GM23338 (cell line): Measurements from ENCODE around the gene ZNF276. TPM values are rescaled to one million over a fixed set of nuclear protein-coding genes. Genes with fewer than 3 reads are reported as not detected.

Experiments
- ATAC-seq: fragments of 200-7000 bp; cut with Tn5 transposase; 3 replicates; pipeline ENCODE4 v1.9.1; 2020
- DNase-seq: peaks from one replicate; pipeline ENCODE4 v3.0.0-alpha.2; 2015; ENCODE audit warnings: low spot score
- H2AFZ ChIP-seq: fragments of 200-600 bp; sonication (generic); 2 replicates; pipeline ENCODE4 v1.8.0; 2016; ENCODE audit warnings: antibody characterized with exemption, mild to moderate bottlenecking, moderate library complexity
- H3F3A ChIP-seq: fragments of 200-600 bp; sonication (generic); replicated peaks from 2 replicates; pipeline ENCODE4 v1.8.0; 2017; ENCODE audit warnings: antibody characterized with exemption, mixed run types, low read depth
- H3K27ac ChIP-seq: fragments of 200-600 bp; sonication (generic); 2 replicates; pipeline ENCODE4 v1.6.1; 2016; ENCODE audit warnings: low read depth
- H3K27me3 ChIP-seq: fragments of 200-600 bp; sonication (generic); 2 replicates; pipeline ENCODE4 v1.8.0; 2016; ENCODE audit warnings: mild to moderate bottlenecking, mixed run types, moderate library complexity; ENCODE audit not compliant: insufficient read depth
- H3K36me3 ChIP-seq: fragments of 200-600 bp; sonication (generic); 2 replicates; pipeline ENCODE4 v1.8.0; 2016; ENCODE audit warnings: mild to moderate bottlenecking; ENCODE audit not compliant: insufficient read depth
- H3K4me1 ChIP-seq: fragments of 200-600 bp; sonication (generic); 2 replicates; pipeline ENCODE4 v1.8.0; 2016; ENCODE audit warnings: mild to moderate bottlenecking, moderate library complexity; ENCODE audit not compliant: insufficient read depth
- H3K4me2 ChIP-seq: fragments of 200-600 bp; sonication (generic); 2 replicates; pipeline ENCODE4 v1.7.1; 2017; ENCODE audit warnings: mixed run types
- H3K4me3 ChIP-seq: fragments of 200-600 bp; sonication (generic); 2 replicates; pipeline ENCODE4 v1.6.1; 2016; ENCODE audit warnings: mixed run types
- H3K79me2 ChIP-seq: fragments of 200-600 bp; sonication (generic); replicated peaks from 2 replicates; pipeline ENCODE4 v1.8.0; 2017; ENCODE audit warnings: mild to moderate bottlenecking; ENCODE audit not compliant: insufficient read depth
- H3K9me2 ChIP-seq: fragments of 200-600 bp; sonication (generic); 2 replicates; pipeline ENCODE4 v1.8.0; 2017; ENCODE audit not compliant: insufficient read depth
- H4K20me1 ChIP-seq: fragments of 200-600 bp; sonication (generic); replicated peaks from 2 replicates; pipeline ENCODE4 v1.8.0; 2017; ENCODE audit warnings: mild to moderate bottlenecking; ENCODE audit not compliant: insufficient read depth
- H3K27ac Mint-ChIP-seq: 2 replicates; pipeline ENCODE4 v1.8.0; 2020; ENCODE audit warnings: inconsistent platforms, mild to moderate bottlenecking, moderate library complexity, mixed read lengths
- H3K27me3 Mint-ChIP-seq: 3 replicates; pipeline ENCODE4 v1.8.0; 2022; ENCODE audit warnings: low read depth, mild to moderate bottlenecking, moderate library complexity, mixed read lengths, inconsistent platforms; ENCODE audit not compliant: insufficient read depth, poor library complexity
- H3K36me3 Mint-ChIP-seq: 3 replicates; pipeline ENCODE4 v1.8.0; 2021; ENCODE audit warnings: low read depth, mild to moderate bottlenecking, inconsistent platforms, moderate library complexity, mixed read lengths
- H3K4me1 Mint-ChIP-seq: 3 replicates; pipeline ENCODE4 v1.8.0; 2020; ENCODE audit warnings: mild to moderate bottlenecking, inconsistent platforms, mixed read lengths
- H3K4me3 Mint-ChIP-seq: 3 replicates; pipeline ENCODE4 v1.8.0; 2021; ENCODE audit warnings: moderate library complexity, mild to moderate bottlenecking, inconsistent platforms, mixed read lengths
- H3K9me3 Mint-ChIP-seq: 3 replicates; pipeline ENCODE4 v1.8.0; 2020; ENCODE audit warnings: moderate library complexity, mild to moderate bottlenecking, inconsistent platforms, mixed read lengths
- CREB1 ChIP-seq: fragments of 250-450 bp; sonication (Bioruptor Pico); IDR thresholded peaks from 2 replicates; pipeline ENCODE4 v1.5.0; 2020; ENCODE audit warnings: low read depth, mild to moderate bottlenecking, moderate library complexity
- CTCF ChIP-seq, 2 experiments: fragments of 200-600 bp in 1 of 2; sonication (generic) in 1 of 2; conservative IDR thresholded peaks; 2 replicates each; pipeline versions ENCODE4 v1.5.1 to v1.6.1; 2016 to 2017; ENCODE audit warnings: antibody characterized with exemption in 2 of 2, low read depth in 2 of 2, mild to moderate bottlenecking in 2 of 2, moderate library complexity in 1 of 2
- ETS1 ChIP-seq: IDR thresholded peaks from 2 replicates; pipeline ENCODE4 v1.6.1; 2016; ENCODE audit warnings: antibody characterized with exemption
- EZH2 ChIP-seq: fragments of 200-600 bp; sonication (generic); IDR thresholded peaks from one replicate; pipeline ENCODE4 v1.8.0; 2017; ENCODE audit warnings: antibody characterized with exemption, mild to moderate bottlenecking, low read depth; ENCODE audit not compliant: unreplicated experiment
- NANOG ChIP-seq: IDR thresholded peaks from 2 replicates; pipeline ENCODE4 v1.6.1; 2016; ENCODE audit warnings: antibody characterized with exemption, borderline replicate concordance
- POLR2AphosphoS5 ChIP-seq: IDR thresholded peaks from 2 replicates; pipeline ENCODE4 v1.6.1; 2016; ENCODE audit warnings: antibody characterized with exemption, low read depth
- REST ChIP-seq: IDR thresholded peaks from one replicate; pipeline ENCODE4 v1.6.1; 2018; ENCODE audit warnings: antibody characterized with exemption; ENCODE audit not compliant: unreplicated experiment
- STAT1 ChIP-seq: IDR thresholded peaks from one replicate; pipeline ENCODE4 v1.6.1; 2016; ENCODE audit warnings: antibody characterized with exemption; ENCODE audit not compliant: unreplicated experiment
- ZNF331 ChIP-seq: fragments of 250-450 bp; sonication (Bioruptor Pico); IDR thresholded peaks from 2 replicates; pipeline ENCODE4 v1.5.0; 2020; ENCODE audit warnings: low read depth, mild to moderate bottlenecking, moderate library complexity
- polyA plus RNA-seq: library from polyadenylated mRNA; unstranded; fragments of >200 nt; fragmentation: Nextera tagmentation; extraction: Ambion mirVana; gene quantifications from 2 replicates; pipeline ENCODE4 v1.2.1, GENCODE V29; 2016
- total RNA-seq: library from RNA; depleted of rRNA; stranded (reverse); fragments of >200 nt; shearing (Covaris generic); gene quantifications from 2 replicates; pipeline ENCODE4 v1.2.3, GENCODE V29; 2014

The ZNF276 gene
- total and polyA plus RNA-seq, 2 experiments from 2014 or later, result 3.4 to 15.6 TPM

GRCh38 chr16:89784406-89784805 lies 63.1 kb downstream of the ZNF276 start:
- peaks cover 9% of the 10 kb centered on the region for H3K27me3 Mint-ChIP-seq
- H3K4me2 ChIP-seq, result no peak overlapping the region
- H3K36me3 Mint-ChIP-seq, result peaks cover 78% of the 10 kb centered on the region
- H3K9me3 Mint-ChIP-seq, result no peaks in the 10 kb centered on the region
- peaks cover 27% of the 10 kb centered on the region for H3K36me3 ChIP-seq
- DNase-seq (no peak), ATAC-seq (no peak)
- H3K4me1 ChIP-seq, result no peaks in the 10 kb centered on the region
- H3K79me2 ChIP-seq, result no peaks in the 10 kb centered on the region
- no peaks in the 10 kb centered on the region for H3K27me3 ChIP-seq
- 0 out of 2 replicates have a peak, but pooled peaks cover 4% of the 10 kb centered on the region for H3F3A ChIP-seq
- H3K9me2 ChIP-seq, result no peaks in the 10 kb centered on the region
- H3K27ac ChIP-seq, result no peak overlapping the region
- H2AFZ ChIP-seq, result no peak overlapping the region
- H3K4me3 Mint-ChIP-seq, result no peak overlapping the region
- H3K4me1 Mint-ChIP-seq, result no peaks in the 10 kb centered on the region; the same call in 2 of the 3 replicates
- no peak overlapping the region for H3K4me3 ChIP-seq
- peaks cover 3% of the 10 kb centered on the region for H4K20me1 ChIP-seq
- no peak for TF ChIP-seq REST
- TF ChIP-seq NANOG, result no peak
- no peak for TF ChIP-seq CTCF (conservative IDR thresholded peaks at IDR 0.05; ENCODE audit: low read depth in 2 of 2)
- no peak for TF ChIP-seq EZH2
- no peak overlapping the region; the same call in 1 of the 2 replicates for H3K27ac Mint-ChIP-seq

GRCh38 chr16:89785523-89786155 lies 64.3 kb downstream of the ZNF276 start:
- Histone ChIP-seq H3K4me3 (no peak overlapping the region), H3K9me2 (no peaks in the 10 kb centered on the region), H3K4me1 (no peaks in the 10 kb centered on the region), H3K4me2 (no peak overlapping the region), H3K36me3 (peaks cover 29% of the 10 kb centered on the region), H3K27ac (no peak overlapping the region), H2AFZ (no peak overlapping the region), H4K20me1 (peaks cover 7% of the 10 kb centered on the region), H3K27me3 (no peaks in the 10 kb centered on the region), H3K79me2 (no peaks in the 10 kb centered on the region), H3F3A (0 out of 2 replicates have a peak, but pooled peaks cover 5% of the 10 kb centered on the region)
- no peak overlapping the region for H3K4me3 Mint-ChIP-seq
- no peak overlapping the region; the same call in 1 of the 2 replicates for H3K27ac Mint-ChIP-seq
- H3K36me3 Mint-ChIP-seq, result peaks cover 76% of the 10 kb centered on the region
- DNase-seq, result no peak
- no peaks in the 10 kb centered on the region for H3K4me1 Mint-ChIP-seq
- H3K27me3 Mint-ChIP-seq, result peaks cover 5% of the 10 kb centered on the region
- H3K9me3 Mint-ChIP-seq, result no peaks in the 10 kb centered on the region
- no peak for ATAC-seq
- no peak for TF ChIP-seq CTCF (conservative IDR thresholded peaks at IDR 0.05; ENCODE audit: low read depth in 2 of 2)
- no peak for TF ChIP-seq STAT1
- TF ChIP-seq POLR2AphosphoS5, result no peak
- TF ChIP-seq CREB1 (CRISPR knock-in tag), result no peak
- no peak for TF ChIP-seq ZNF331 (CRISPR knock-in tag)
- no peak for TF ChIP-seq ETS1
- no peak for TF ChIP-seq REST
- TF ChIP-seq EZH2, result no peak
- no peak for TF ChIP-seq NANOG
